Loucy (cell line): ENCODE data around the gene GRM2.

ENCODE experiments used
- H2AFZ ChIP-seq: fragments of 200-600 bp; sonication (generic); 2 replicates; pipeline ENCODE4 v1.6.0; 2016; ENCODE audit warnings: antibody characterized with exemption, mild to moderate bottlenecking, low read length, moderate library complexity
- H3F3A ChIP-seq: fragments of 200-600 bp; 2 replicates; pipeline ENCODE4 v1.6.0; 2016; ENCODE audit warnings: antibody characterized with exemption, low read depth, mild to moderate bottlenecking
- H3K27me3 ChIP-seq: fragments of 200-600 bp; sonication (generic); 2 replicates; pipeline ENCODE4 v1.6.1; 2014; ENCODE audit warnings: low read length, mild to moderate bottlenecking; ENCODE audit not compliant: insufficient read depth, poor library complexity, severe bottlenecking
- H3K36me3 ChIP-seq: fragments of 200-600 bp; sonication (generic); 2 replicates; pipeline ENCODE4 v1.6.1; 2016; ENCODE audit warnings: low read length; ENCODE audit not compliant: insufficient read depth
- H3K4me1 ChIP-seq: fragments of 200-600 bp; sonication (generic); 2 replicates; pipeline ENCODE4 v1.5.1; 2014; ENCODE audit warnings: low read length, mild to moderate bottlenecking; ENCODE audit not compliant: insufficient read depth, poor library complexity, severe bottlenecking
- H3K4me2 ChIP-seq: fragments of 200-600 bp; sonication (generic); 2 replicates; pipeline ENCODE4 v1.6.0; 2014; ENCODE audit warnings: antibody characterized with exemption, low read length, low read depth, mild to moderate bottlenecking; ENCODE audit not compliant: poor library complexity, severe bottlenecking
- H3K4me3 ChIP-seq: fragments of 200-600 bp; sonication (generic); 2 replicates; pipeline ENCODE4 v1.5.1; 2014; ENCODE audit warnings: low read length, mild to moderate bottlenecking, mixed read lengths; ENCODE audit not compliant: poor library complexity, severe bottlenecking
- H3K79me2 ChIP-seq: fragments of 200-600 bp; sonication (generic); 2 replicates; pipeline ENCODE4 v1.6.1; 2014; ENCODE audit warnings: low read length; ENCODE audit not compliant: insufficient read depth
- H3K9ac ChIP-seq: fragments of 200-600 bp; sonication (generic); 2 replicates; pipeline ENCODE4 v1.6.0; 2014; ENCODE audit warnings: mild to moderate bottlenecking, low read depth, low read length, moderate library complexity; ENCODE audit not compliant: poor library complexity, severe bottlenecking
- H3K9me2 ChIP-seq: fragments of 200-600 bp; sonication (generic); replicated peaks from 2 replicates; pipeline ENCODE4 v1.6.1; 2016; ENCODE audit warnings: low read depth, low read length, mixed read lengths
- H3K9me3 ChIP-seq: fragments of 200-600 bp; sonication (generic); 2 replicates; pipeline ENCODE4 v1.6.1; 2014; ENCODE audit warnings: mild to moderate bottlenecking, antibody characterized with exemption, low read length, low read depth; ENCODE audit not compliant: insufficient read depth
- H4K20me1 ChIP-seq: fragments of 200-600 bp; sonication (generic); 2 replicates; pipeline ENCODE4 v1.6.0; 2014; ENCODE audit warnings: antibody characterized with exemption, low read length, mild to moderate bottlenecking; ENCODE audit not compliant: insufficient read depth, poor library complexity, severe bottlenecking
- EZH2phosphoT487 ChIP-seq: fragments of 200-600 bp; IDR thresholded peaks from 2 replicates; pipeline ENCODE4 v1.6.1; 2018; ENCODE audit warnings: antibody characterized with exemption, mild to moderate bottlenecking, moderate library complexity, borderline replicate concordance
- TF ChIP-seq, protein P1 (sequence below): fragments of 200-600 bp; sonication (generic); conservative IDR thresholded peaks from 2 replicates; pipeline ENCODE4 v1.5.1; 2014; ENCODE audit warnings: mild to moderate bottlenecking, antibody characterized with exemption, low read length

The GRM2 gene

DNA sequence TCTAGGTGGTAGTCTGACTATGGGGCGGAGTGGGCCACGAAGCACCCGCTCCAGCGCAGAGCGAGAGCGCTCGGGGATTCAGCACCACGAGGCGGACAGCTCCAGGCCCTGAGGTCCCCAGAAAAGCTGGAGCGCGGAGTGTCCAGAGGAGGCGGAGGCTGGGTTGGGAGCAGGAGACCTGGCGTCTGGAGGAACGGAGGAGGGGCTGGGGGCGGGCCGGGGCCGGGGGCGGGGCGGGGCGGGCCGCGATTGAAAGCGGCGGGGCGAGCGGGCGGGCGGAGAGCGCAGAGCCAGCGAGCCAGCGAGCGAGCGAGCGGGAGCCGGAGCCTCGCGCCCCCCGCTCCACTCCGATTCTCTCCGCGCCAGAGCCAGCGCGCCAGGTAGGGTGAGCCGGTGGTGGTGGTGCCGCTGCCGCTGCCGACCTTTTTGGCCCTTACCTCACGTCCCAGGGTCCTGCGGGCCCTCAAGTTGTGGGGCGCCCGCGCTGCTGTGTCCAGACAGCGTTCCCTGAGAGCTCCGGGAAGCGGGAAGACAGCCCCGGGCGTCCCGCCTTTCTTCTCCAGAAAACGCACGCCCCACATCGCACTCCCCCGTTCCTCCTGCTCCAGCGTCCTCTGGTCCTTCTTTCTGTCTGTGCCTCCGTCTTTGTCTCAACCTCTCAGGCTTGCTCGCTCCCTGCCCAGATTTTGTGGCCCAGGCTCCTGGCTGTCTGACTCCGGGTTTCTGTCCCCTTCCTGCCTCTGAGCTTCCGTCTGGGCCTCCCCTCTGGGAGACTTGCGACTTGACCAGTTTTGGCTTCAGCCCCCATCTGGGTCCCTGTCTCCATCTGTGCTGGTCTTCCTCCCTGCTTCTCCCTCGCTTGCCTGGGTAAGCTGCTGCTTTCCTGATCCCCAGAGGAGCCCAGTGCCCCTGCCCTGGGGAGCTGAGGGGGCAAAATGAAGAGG, at the start of gene GRM2:
TSS of gene GRM2 (plus strand) at position 281 of the 944 bp plus-strand sequence. CDS start 1,916 bp downstream, outside the sequence.
- H3K9me2 ChIP-seq = no peaks in the 10 kb centered on the region
- no peaks in the 10 kb centered on the region for H3F3A ChIP-seq
- H3K27me3 ChIP-seq = no peaks in the 10 kb centered on the region
- no peak within 1 kb of the TSS for H3K4me3 ChIP-seq
- no peaks in the 10 kb centered on the region for H4K20me1 ChIP-seq
- no peaks in the 10 kb centered on the region for H3K79me2 ChIP-seq
- no peak within 1 kb of the TSS for H2AFZ ChIP-seq
- no peak within 1 kb of the TSS for H3K9ac ChIP-seq
- no peak for TF ChIP-seq EZH2phosphoT487
- TF ChIP-seq, protein P1, sequence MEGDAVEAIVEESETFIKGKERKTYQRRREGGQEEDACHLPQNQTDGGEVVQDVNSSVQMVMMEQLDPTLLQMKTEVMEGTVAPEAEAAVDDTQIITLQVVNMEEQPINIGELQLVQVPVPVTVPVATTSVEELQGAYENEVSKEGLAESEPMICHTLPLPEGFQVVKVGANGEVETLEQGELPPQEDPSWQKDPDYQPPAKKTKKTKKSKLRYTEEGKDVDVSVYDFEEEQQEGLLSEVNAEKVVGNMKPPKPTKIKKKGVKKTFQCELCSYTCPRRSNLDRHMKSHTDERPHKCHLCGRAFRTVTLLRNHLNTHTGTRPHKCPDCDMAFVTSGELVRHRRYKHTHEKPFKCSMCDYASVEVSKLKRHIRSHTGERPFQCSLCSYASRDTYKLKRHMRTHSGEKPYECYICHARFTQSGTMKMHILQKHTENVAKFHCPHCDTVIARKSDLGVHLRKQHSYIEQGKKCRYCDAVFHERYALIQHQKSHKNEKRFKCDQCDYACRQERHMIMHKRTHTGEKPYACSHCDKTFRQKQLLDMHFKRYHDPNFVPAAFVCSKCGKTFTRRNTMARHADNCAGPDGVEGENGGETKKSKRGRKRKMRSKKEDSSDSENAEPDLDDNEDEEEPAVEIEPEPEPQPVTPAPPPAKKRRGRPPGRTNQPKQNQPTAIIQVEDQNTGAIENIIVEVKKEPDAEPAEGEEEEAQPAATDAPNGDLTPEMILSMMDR = no peak
- H3K4me1 ChIP-seq = no peaks in the 10 kb centered on the region
- H3K9me3 ChIP-seq = no peaks in the 10 kb centered on the region
- peaks cover 29% of the 10 kb centered on the region; the same call in 1 of the 2 replicates for H3K36me3 ChIP-seq
- no peak within 1 kb of the TSS for H3K4me2 ChIP-seq

GRCh38 chr3:51657234-51657633, 49.6 kb upstream of the GRM2 start:
- no peaks in the 10 kb centered on the region for H3K27me3 ChIP-seq
- H3K9ac ChIP-seq = no peak overlapping the region
- H3K36me3 ChIP-seq = peaks cover 51% of the 10 kb centered on the region
- no peak overlapping the region for H2AFZ ChIP-seq
- H3K79me2 ChIP-seq = no peaks in the 10 kb centered on the region
- no peak overlapping the region for H3K4me3 ChIP-seq
- H3K4me1 ChIP-seq = no peaks in the 10 kb centered on the region
- no peaks in the 10 kb centered on the region for H4K20me1 ChIP-seq
- H3K4me2 ChIP-seq = no peak overlapping the region
- H3K9me3 ChIP-seq = no peaks in the 10 kb centered on the region
- no peaks in the 10 kb centered on the region for H3K9me2 ChIP-seq
- TF ChIP-seq EZH2phosphoT487 = no peak
- TF ChIP-seq, protein P1 = no peak
- no peaks in the 10 kb centered on the region for H3F3A ChIP-seq

- H3F3A ChIP-seq = no peaks in the 10 kb centered on the region
- H3K4me1 ChIP-seq = no peaks in the 10 kb centered on the region
- H3K4me3 ChIP-seq = no peak overlapping the region
- no peak overlapping the region for H3K4me2 ChIP-seq
- no peaks in the 10 kb centered on the region for H3K9me2 ChIP-seq
- H3K27me3 ChIP-seq = no peaks in the 10 kb centered on the region
- no peaks in the 10 kb centered on the region for H4K20me1 ChIP-seq
- peaks cover 63% of the 10 kb centered on the region for H3K36me3 ChIP-seq
- no peak overlapping the region for H3K9ac ChIP-seq
- no peak overlapping the region for H2AFZ ChIP-seq
- H3K9me3 ChIP-seq = no peaks in the 10 kb centered on the region
- TF ChIP-seq EZH2phosphoT487 = no peak
- TF ChIP-seq, protein P1 = no peak
- no peaks in the 10 kb centered on the region for H3K79me2 ChIP-seq
Measured at GRCh38 chr3:51659942-51660341, 46.9 kb upstream of the GRM2 start.
